ENCODE results near the gene ANGPTL8. TPM values are rescaled to one million over a fixed set of nuclear protein-coding genes. Genes with fewer than 3 reads are reported as not detected.

The ANGPTL8 gene
- total and polyA plus RNA-seq, 2 of the 13 experiments (the other 11 are each of a cell fraction or from before 2014, with no cell fraction given), result 27.3 to 243 TPM

GRCh38 chr19:11197291-11198174, 41.9 kb upstream of the ANGPTL8 start, which contains the start of gene KANK2 (continued):
- TF ChIP-seq POGK (CRISPR knock-in tag; conservative IDR thresholded peaks at IDR 0.05) (no peak; the same call in 1 of the 2 replicates), HDAC2 (CRISPR knock-in tag; IDR thresholded peaks at IDR 0.05) (no peak), TCF7L2 (IDR thresholded peaks at IDR 0.05; ENCODE audit: low read depth, low read length) (no peak), NFIB (CRISPR knock-in tag; IDR thresholded peaks at IDR 0.05; ENCODE audit: borderline replicate concordance) (no peak), GPN1 (CRISPR knock-in tag; IDR thresholded peaks at IDR 0.05; ENCODE audit: borderline replicate concordance) (no peak), ZMYM3 (CRISPR knock-in tag; IDR thresholded peaks at IDR 0.05) (peak; percentile 97), SP1 (IDR thresholded peaks at IDR 0.05) (no peak), SP1 (CRISPR knock-in tag; IDR thresholded peaks at IDR 0.05) (peak; percentile 58; the same call in 1 of the 2 replicates), CHD2 (IDR thresholded peaks at IDR 0.05; ENCODE audit: low read depth, low read length) (peak; percentile 42), KLF12 (CRISPR knock-in tag; IDR thresholded peaks at IDR 0.05; ENCODE audit: borderline replicate concordance) (0 out of 2 replicates have a peak, but pooled peaks have one; percentile 45), ZNF800 (CRISPR knock-in tag; IDR thresholded peaks at IDR 0.05) (no peak), ZNF597 (CRISPR knock-in tag; IDR thresholded peaks at IDR 0.05) (no peak), KDM6A (CRISPR knock-in tag; IDR thresholded peaks at IDR 0.05; ENCODE audit: low read depth) (no peak), ZNF790 (CRISPR knock-in tag; IDR thresholded peaks at IDR 0.05; ENCODE audit: borderline replicate concordance) (0 out of 2 replicates have a peak, but pooled peaks have one; percentile 30), YEATS4 (CRISPR knock-in tag; IDR thresholded peaks at IDR 0.05; ENCODE audit: borderline replicate concordance) (peak; percentile 52), PRPF4 (IDR thresholded peaks at IDR 0.05; ENCODE audit: low read depth, low read length, poor library complexity, severe bottlenecking) (no peak), ZNF841 (CRISPR knock-in tag; IDR thresholded peaks at IDR 0.05; ENCODE audit: borderline replicate concordance) (no peak), MLX (CRISPR knock-in tag; IDR thresholded peaks at IDR 0.05) (no peak), MIER3 (CRISPR knock-in tag; IDR thresholded peaks at IDR 0.05; ENCODE audit: borderline replicate concordance) (no peak), STAT6 (CRISPR knock-in tag; IDR thresholded peaks at IDR 0.05; ENCODE audit: borderline replicate concordance) (no peak), CREB1 (IDR thresholded peaks at IDR 0.05) (no peak), CREB1 (CRISPR knock-in tag; IDR thresholded peaks at IDR 0.05) (no peak)

All from HepG2 (cell line).